Epithelial cell of prostate (primary cell): ENCODE measurements around the gene IRX3.

Experiments
- DNase-seq: peaks from one replicate; pipeline ENCODE4 v3.0.0-alpha.2; 2011; ENCODE audit warnings: low read depth, low spot score
- H3K27ac ChIP-seq: fragments of 450-650 bp; 2 replicates; pipeline ENCODE4 v1.5.1; 2017; ENCODE audit warnings: mild to moderate bottlenecking

IRX3 gene

DNA sequence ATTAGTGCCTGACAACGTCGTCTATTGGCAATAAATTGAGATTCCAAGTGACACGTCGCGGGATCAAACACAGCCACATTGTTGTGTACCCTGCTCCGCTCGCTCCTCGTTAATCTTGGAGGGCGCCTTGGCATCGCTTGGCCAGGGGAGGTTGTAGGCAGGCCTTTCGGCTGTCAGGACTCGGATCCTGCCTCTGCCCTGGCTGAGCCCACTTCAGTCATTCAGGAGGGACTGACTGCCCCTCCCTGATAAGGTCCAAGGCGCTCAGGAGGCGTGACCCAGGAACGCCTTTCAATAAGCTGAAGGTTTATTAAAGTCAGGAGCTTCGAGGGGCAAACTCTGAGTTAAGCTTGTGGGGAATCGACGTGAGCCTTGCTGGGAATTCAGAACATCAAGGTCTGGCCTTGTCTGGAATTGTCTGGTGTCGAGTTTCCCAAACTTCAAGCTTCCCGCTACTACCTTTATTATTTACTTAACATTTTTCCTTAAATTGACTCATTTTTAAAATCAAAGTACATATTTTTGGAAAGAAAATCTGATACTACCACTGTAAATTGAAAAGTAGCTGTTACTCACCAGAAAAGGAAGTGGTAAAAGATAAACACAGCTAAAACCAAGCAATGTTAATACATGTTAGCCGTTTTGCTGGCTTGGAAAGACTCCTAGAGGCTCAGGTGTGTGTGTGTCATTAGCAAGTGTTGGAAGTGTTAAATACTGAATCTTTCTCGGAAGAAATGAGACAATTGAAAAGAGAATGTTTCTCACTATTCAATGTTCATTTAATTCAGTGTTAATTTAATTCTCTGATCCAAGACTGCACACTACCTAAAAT lies 5.3 kb upstream of the IRX3 start:
- DNase-seq: no peak
- H3K27ac ChIP-seq: no peak overlapping the region

- H3K27ac ChIP-seq: no peak overlapping the region
- DNase-seq: no peak
Observed at GRCh38 chr16:54290833-54291655, 4.5 kb upstream of the IRX3 start.

GRCh38 chr16:54289945-54290832 lies 3.6 kb upstream of the IRX3 start:
- DNase-seq: no peak
- H3K27ac ChIP-seq: no peak overlapping the region

DNA sequence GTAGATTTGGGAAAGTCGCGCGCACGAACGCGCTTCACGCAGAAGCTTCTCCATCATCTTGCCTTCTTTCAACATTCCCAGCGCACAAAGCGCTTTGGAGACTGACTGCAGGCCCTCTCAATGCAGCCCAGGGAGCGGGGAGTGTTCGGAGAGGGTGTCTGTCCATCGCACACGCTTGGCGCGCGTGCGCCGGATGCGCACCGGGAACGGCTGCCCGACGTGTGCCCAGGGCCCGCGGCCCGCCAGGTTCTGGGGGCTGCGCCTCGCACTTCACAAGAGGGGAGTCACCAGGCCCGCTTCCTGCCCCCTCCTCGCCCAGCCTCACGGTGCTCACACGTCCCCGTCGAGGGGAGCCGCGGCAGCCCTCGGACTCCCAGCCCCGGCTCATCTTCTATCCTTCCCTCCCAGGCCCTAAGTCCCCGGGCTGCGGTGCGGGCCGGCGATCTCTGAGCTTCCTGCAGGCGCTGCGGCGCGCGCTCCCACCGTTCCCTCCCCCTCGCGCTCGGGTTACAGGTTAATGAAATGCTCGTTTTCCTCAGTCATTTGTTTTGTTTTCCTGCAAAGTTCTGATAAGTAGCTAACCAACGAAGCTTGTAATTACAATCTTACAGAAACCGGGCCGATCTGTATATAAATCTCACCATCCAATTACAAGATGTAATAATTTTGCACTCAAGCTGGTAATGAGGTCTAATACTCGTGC lies 2.8 kb upstream of the IRX3 start:
- H3K27ac ChIP-seq: no peak overlapping the region
- no peak for DNase-seq

DNA sequence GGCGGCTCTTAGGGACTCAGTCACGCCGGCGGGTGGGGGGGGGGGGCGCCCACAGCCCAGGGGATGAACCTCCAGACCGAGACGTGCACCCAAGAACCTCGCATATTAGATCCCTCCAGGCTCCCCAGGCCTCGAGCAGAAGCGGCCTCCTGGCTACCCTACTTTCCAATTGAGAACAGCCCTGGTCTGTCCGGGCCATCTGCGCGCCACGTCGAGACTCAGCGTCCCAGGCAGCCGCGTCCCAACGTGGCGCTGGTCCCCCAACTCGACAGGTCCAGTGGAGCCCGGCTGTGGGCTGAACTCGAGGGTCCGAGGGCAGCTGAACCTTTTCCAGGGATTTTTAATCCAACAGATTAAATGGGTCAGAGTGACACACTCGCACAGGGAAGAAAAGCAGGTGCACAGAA lies 2.3 kb upstream of the IRX3 start:
- H3K27ac ChIP-seq: no peak overlapping the region
- DNase-seq: no peak

- DNase-seq: no peak
- no peak overlapping the region for H3K27ac ChIP-seq
Observed at GRCh38 chr16:54288030-54288834, 1.6 kb upstream of the IRX3 start.

DNA sequence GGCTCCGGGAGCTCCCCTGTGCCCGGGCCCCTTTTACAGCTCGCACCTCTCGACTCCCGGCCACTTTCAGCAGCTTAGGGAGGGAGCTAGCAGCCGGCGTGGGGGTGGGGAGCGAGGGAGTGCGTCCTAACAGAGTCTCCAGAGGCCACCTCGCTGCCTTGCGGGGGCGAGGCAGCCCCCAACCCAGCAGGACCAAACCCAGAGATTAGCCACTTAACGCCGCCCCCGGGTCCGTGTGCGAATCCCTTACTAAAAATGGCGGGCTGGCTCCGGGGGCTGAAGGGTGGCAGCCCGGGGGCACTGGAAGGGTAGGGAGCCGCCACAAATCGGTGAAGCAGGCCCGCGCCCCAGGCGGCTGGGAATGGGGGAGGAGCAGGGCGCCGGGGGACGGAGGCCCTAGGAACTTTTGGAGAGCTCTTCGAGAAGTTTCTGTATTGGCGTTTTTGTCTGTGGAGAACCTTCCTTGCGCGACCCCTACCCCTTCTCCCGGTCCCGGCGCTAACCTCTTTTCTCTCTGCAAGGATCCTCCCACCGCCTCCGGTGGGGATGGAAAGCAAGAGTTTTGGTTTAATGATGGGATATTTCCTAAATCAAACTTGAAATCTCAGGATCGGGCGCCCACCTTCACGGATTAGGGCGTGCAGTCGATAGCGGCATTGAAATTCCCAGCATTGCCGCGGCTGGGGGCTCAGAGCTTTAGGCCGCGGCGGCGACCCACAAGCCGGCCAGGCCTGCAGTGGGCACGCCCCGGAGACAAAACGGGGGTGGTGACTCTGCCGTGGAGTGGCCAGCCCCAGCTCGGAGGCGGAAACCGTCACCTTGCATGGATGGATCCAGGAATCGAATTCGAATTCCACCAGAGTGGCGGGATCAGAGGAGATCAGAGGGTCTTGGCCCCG lies 793 bp upstream of the IRX3 start:
- peak overlapping the region; percentile 77 for H3K27ac ChIP-seq
- no peak for DNase-seq

- peak; percentile 46 for DNase-seq
- peak overlapping the region; percentile 77 for H3K27ac ChIP-seq
Observed at GRCh38 chr16:54286090-54286365, 559 bp downstream of the IRX3 start.

GRCh38 chr16:54285414-54286089 lies 1.0 kb downstream of the IRX3 start:
- peak overlapping the region; percentile 77 for H3K27ac ChIP-seq
- DNase-seq: no peak

GRCh38 chr16:54284931-54285413 lies 1.6 kb downstream of the IRX3 start:
- no peak for DNase-seq
- H3K27ac ChIP-seq: peak overlapping the region; percentile 77

DNA sequence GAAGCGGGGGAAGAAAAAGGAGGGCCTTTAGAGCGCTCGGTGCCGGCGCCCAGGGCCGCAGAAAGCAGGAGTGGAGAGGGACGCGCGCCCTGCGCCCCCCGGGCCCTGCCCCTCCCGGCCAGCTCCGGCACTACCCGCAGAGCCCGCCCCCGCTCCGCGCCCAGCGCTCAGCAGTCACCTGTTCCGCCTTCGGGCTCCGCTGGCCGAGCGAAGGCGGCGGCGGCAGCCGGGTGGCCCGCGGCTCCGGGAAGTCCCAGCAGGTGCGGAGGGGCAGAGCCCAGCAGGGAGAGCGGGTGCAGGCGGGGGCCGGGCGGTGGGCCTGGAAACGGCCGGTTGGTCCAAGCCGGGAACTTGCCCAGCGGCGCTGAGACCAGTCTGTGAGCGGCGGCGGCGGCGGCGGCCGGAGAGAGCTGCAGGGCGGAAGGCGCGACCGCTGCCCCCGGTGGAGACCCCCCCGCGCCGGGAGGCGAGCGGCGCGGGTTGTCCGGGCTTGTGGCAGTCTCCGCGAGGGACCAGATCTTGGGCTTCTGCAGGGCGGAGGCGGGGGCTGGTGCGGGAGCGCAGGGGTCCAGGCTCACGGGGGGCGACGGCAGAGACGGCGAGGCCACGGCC lies 2.2 kb downstream of the IRX3 start:
- no peak for DNase-seq
- H3K27ac ChIP-seq: peak overlapping the region; percentile 26

GRCh38 chr16:54283725-54284318 lies 2.8 kb downstream of the IRX3 start:
- H3K27ac ChIP-seq: peak overlapping the region; percentile 26
- no peak for DNase-seq

- no peak for DNase-seq
- H3K27ac ChIP-seq: no peak overlapping the region
Observed at GRCh38 chr16:54282928-54283724, 3.5 kb downstream of the IRX3 start.

- H3K27ac ChIP-seq: no peak overlapping the region
- no peak for DNase-seq
Observed at GRCh38 chr16:54282202-54282927, 4.2 kb downstream of the IRX3 start.

DNA sequence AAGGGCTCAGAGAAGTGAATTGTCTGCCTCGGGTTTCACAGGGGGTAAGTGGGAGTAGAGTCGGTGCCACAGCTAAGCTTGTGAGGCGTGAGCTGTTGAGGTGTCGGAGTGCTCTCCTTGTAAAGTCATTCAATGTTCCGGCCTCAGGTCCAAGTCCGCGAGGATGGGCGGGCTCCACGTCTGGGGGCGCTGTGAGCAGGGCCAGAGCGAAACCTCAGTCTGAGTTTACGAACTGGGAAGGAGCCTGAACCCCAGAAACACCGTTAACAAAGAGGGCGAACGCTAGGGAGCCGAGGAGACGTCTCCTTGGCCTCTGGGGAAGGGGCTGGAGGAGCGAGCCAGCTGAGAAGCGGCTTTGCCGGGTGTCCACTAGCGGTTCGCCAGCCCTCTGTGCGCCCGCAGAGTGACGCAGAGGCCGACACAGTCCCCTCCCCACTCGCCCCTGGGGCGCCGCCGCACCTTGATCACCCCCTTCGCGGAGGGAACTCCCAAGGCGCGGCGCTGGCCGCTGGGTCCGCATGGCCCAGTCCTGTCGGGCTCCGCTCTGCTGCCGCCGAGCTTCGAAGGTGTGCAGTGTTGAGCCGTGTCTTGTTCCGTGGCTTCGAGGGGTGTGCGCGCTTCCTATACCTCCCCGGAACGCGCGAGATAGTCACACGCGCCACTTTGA lies 4.9 kb downstream of the IRX3 start:
- DNase-seq: no peak
- no peak overlapping the region for H3K27ac ChIP-seq
